K562 (cell line): ENCODE results near the gene DCUN1D3. TPM values are rescaled to one million over a fixed set of nuclear protein-coding genes. Genes with fewer than 3 reads are reported as not detected.

ENCODE experiments used
- CBFA2T2 ChIP-seq: fragments of 450-650 bp; conservative IDR thresholded peaks from 2 replicates; pipeline ENCODE4 v1.6.1; 2017; ENCODE audit warnings: mild to moderate bottlenecking
- EP300 ChIP-seq: IDR thresholded peaks from 2 replicates; pipeline ENCODE4 v1.6.1; 2012; ENCODE audit warnings: low read length, improper control_type of control experiment
- FIP1L1 ChIP-seq: fragments of 200-400 bp; formaldehyde crosslinking; IDR thresholded peaks from 2 replicates; pipeline ENCODE4 v1.6.1; 2018; ENCODE audit warnings: mild to moderate bottlenecking, low read depth, low read length; ENCODE audit not compliant: poor library complexity, severe bottlenecking
- HDAC2 ChIP-seq: fragments of 450-650 bp; IDR thresholded peaks from 2 replicates; pipeline ENCODE4 v1.6.1; 2016; ENCODE audit warnings: mild to moderate bottlenecking
- HSF4 ChIP-seq: fragments of 250-450 bp; sonication (Bioruptor Pico); IDR thresholded peaks from 2 replicates; pipeline ENCODE4 v2.1.2; 2022; ENCODE audit warnings: mild to moderate bottlenecking, moderate library complexity, borderline replicate concordance
- LEF1 ChIP-seq: fragments of 450-650 bp; IDR thresholded peaks from 2 replicates; pipeline ENCODE4 v1.6.1; 2016; ENCODE audit warnings: mild to moderate bottlenecking
- MCM2 ChIP-seq: fragments of 450-650 bp; IDR thresholded peaks from 2 replicates; pipeline ENCODE4 v1.6.1; 2017; ENCODE audit warnings: low read depth, mild to moderate bottlenecking
- RBM14 ChIP-seq: fragments of 200-400 bp; formaldehyde crosslinking; IDR thresholded peaks from 2 replicates; pipeline ENCODE4 v1.6.1; 2018; ENCODE audit warnings: low read depth, mild to moderate bottlenecking, low read length, moderate library complexity, borderline replicate concordance; ENCODE audit not compliant: insufficient read depth
- RHOXF2B ChIP-seq: fragments of 250-450 bp; sonication (Bioruptor Pico); conservative IDR thresholded peaks from 2 replicates; pipeline ENCODE4 v1.5.1; 2021
- ZKSCAN8 ChIP-seq: fragments of 200-800 bp; sonication (Bioruptor generic); IDR thresholded peaks from 2 replicates; pipeline ENCODE4 v1.6.1; 2016; ENCODE audit warnings: missing genetic modification characterization, missing compliant biosample characterization
- polyA plus RNA-seq, 8 experiments: library from polyadenylated mRNA; depleted of rRNA in 4 of 8; stranded (reverse) in 5 of 8; unstranded in 3 of 8; fragments of >200 nt; fragmentation: Nextera tagmentation in 2 of 8; fragmentation: Illumina TruSeq in 1 of 8; extraction: Ambion mirVana in 2 of 8; extraction: Trizol in 1 of 8; gene quantifications; 2 replicates each; pipeline versions ENCODE4 v1.2.1 to v1.2.3, GENCODE V29; 2011 to 2014; ENCODE audit warnings: inconsistent platforms in 1 of 8, missing spikeins in 1 of 8
- total RNA-seq, 7 experiments: library from RNA; depleted of rRNA in 6 of 7; stranded (reverse); fragments of >200 nt in 6 of 7; fragmentation: Illumina TruSeq in 2 of 7; extraction: Trizol in 2 of 7; gene quantifications; 2 replicates each; pipeline versions ENCODE4 v1.2.1 to v1.2.3, GENCODE V29; 2011 to 2021; ENCODE audit warnings: low replicate concordance in 1 of 7
- TF ChIP-seq, protein P1 (sequence below), 2 experiments: fragments of 450-650 bp in 1 of 2; sonication (generic) in 1 of 2; formaldehyde crosslinking in 1 of 2; IDR thresholded peaks in 1 of 2; conservative IDR thresholded peaks in 1 of 2; 2 replicates each; pipeline versions ENCODE4 v1.6.1 to v1.8.1; 2016 to 2023; ENCODE audit warnings: mild to moderate bottlenecking in 2 of 2, moderate library complexity in 2 of 2, inconsistent platforms in 1 of 2, missing genetic modification reagents in 1 of 2
- TF ChIP-seq, protein P2 (sequence below), 2 experiments: fragments of 450-650 bp; conservative IDR thresholded peaks; 2 replicates each; pipeline ENCODE4 v1.6.1; 2017; ENCODE audit warnings: mild to moderate bottlenecking in 2 of 2, moderate library complexity in 2 of 2
- TF ChIP-seq, protein P3 (sequence below), 3 experiments: IDR thresholded peaks in 2 of 3; conservative IDR thresholded peaks in 1 of 3; 2 replicates each; pipeline ENCODE4 v1.5.1; 2011 to 2012; ENCODE audit warnings: low read length in 3 of 3, mild to moderate bottlenecking in 3 of 3, control low read depth in 2 of 3, improper control_type of control experiment in 1 of 3, inconsistent platforms in 1 of 3, low read depth in 1 of 3, mixed read lengths in 1 of 3, moderate library complexity in 1 of 3; ENCODE audit not compliant: insufficient read depth in 2 of 3
- TF ChIP-seq, protein P4 (sequence below): fragments of 450-650 bp; IDR thresholded peaks from 2 replicates; pipeline ENCODE4 v1.6.1; 2017; ENCODE audit warnings: antibody characterized with exemption, mild to moderate bottlenecking
- TF ChIP-seq, protein P5 (sequence below): fragments of 450-650 bp; formaldehyde crosslinking; IDR thresholded peaks from 2 replicates; pipeline ENCODE4 v1.4.0; 2020; ENCODE audit warnings: mild to moderate bottlenecking, moderate library complexity

DCUN1D3 gene
- total and polyA plus RNA-seq, 9 of the 15 experiments (the other 6 are each of a cell fraction or from before 2014, with no cell fraction given): 1.0 to 4.7 (median 2.2) TPM

DNA sequence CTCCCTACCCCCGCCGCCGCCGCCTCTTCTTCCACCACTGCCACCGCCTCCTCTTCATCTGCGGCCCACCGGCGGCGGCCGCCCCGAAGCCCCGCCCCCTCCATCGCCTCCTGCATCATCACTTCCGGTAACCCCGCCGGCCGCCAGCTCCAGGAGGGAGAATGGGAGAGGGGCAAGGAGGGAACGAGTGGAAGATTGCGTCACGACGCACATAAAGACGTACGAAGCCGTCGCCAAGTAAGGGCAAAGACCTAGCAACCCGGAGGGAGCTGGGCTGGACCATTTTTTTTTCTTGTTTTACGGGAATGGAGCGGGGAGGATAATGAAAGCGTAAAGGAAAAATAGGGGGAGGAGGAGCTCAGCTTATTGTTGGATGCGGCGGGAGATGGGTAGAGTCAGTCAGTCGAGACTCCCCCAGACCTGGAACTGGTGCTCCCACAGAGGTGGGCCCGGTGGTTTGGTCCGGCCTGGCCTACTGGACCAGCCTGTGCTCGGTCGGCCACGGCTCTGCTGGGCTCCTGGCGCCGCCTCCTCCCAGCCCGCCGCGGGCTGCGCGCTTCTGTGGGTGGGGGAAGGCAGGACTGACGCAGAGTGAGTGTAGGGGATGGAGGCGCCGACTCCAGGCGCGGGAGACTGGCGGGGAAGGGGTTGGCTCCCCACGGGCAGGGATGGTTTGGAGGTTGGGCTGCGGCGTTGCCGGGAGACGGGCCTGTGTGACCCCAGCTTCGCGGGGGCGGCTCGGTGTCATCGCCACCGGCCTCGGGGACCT is at the start of gene DCUN1D3, which contains the start of gene LYRM1 (continued):
- TF ChIP-seq, protein P1, sequence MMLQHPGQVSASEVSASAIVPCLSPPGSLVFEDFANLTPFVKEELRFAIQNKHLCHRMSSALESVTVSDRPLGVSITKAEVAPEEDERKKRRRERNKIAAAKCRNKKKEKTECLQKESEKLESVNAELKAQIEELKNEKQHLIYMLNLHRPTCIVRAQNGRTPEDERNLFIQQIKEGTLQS (IDR thresholded peaks at IDR 0.05): peak; percentile 98
- TF ChIP-seq, protein P1 (CRISPR knock-in tag; conservative IDR thresholded peaks at IDR 0.05): 0 out of 2 replicates have a peak, but pooled peaks have one; percentile 54
- TF ChIP-seq, protein P2, sequence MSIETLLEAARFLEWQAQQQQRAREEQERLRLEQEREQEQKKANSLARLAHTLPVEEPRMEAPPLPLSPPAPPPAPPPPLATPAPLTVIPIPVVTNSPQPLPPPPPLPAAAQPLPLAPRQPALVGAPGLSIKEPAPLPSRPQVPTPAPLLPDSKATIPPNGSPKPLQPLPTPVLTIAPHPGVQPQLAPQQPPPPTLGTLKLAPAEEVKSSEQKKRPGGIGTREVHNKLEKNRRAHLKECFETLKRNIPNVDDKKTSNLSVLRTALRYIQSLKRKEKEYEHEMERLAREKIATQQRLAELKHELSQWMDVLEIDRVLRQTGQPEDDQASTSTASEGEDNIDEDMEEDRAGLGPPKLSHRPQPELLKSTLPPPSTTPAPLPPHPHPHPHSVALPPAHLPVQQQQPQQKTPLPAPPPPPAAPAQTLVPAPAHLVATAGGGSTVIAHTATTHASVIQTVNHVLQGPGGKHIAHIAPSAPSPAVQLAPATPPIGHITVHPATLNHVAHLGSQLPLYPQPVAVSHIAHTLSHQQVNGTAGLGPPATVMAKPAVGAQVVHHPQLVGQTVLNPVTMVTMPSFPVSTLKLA (conservative IDR thresholded peaks at IDR 0.05): peak; percentile 6 to 70; a peak in 2 of 4 replicates
- TF ChIP-seq FIP1L1 (no peak), HDAC2 (peak; percentile 64; the same call in 1 of the 2 replicates), HSF4 (CRISPR knock-in tag) (no peak), EP300 (no peak), LEF1 (no peak), RBM14 (no peak), ZKSCAN8 (CRISPR knock-in tag) (no peak), RHOXF2B (CRISPR knock-in tag) (no peak), CBFA2T2 (no peak), MCM2 (no peak)
- TF ChIP-seq, protein P3, sequence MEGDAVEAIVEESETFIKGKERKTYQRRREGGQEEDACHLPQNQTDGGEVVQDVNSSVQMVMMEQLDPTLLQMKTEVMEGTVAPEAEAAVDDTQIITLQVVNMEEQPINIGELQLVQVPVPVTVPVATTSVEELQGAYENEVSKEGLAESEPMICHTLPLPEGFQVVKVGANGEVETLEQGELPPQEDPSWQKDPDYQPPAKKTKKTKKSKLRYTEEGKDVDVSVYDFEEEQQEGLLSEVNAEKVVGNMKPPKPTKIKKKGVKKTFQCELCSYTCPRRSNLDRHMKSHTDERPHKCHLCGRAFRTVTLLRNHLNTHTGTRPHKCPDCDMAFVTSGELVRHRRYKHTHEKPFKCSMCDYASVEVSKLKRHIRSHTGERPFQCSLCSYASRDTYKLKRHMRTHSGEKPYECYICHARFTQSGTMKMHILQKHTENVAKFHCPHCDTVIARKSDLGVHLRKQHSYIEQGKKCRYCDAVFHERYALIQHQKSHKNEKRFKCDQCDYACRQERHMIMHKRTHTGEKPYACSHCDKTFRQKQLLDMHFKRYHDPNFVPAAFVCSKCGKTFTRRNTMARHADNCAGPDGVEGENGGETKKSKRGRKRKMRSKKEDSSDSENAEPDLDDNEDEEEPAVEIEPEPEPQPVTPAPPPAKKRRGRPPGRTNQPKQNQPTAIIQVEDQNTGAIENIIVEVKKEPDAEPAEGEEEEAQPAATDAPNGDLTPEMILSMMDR (IDR thresholded peaks at IDR 0.05 in 2 of 3, conservative IDR thresholded peaks at IDR 0.05 in 1 of 3; ENCODE audit: insufficient read depth in 2 of 3, low read depth in 1 of 3, low read length in 3 of 3): no peak
- TF ChIP-seq, protein P4, sequence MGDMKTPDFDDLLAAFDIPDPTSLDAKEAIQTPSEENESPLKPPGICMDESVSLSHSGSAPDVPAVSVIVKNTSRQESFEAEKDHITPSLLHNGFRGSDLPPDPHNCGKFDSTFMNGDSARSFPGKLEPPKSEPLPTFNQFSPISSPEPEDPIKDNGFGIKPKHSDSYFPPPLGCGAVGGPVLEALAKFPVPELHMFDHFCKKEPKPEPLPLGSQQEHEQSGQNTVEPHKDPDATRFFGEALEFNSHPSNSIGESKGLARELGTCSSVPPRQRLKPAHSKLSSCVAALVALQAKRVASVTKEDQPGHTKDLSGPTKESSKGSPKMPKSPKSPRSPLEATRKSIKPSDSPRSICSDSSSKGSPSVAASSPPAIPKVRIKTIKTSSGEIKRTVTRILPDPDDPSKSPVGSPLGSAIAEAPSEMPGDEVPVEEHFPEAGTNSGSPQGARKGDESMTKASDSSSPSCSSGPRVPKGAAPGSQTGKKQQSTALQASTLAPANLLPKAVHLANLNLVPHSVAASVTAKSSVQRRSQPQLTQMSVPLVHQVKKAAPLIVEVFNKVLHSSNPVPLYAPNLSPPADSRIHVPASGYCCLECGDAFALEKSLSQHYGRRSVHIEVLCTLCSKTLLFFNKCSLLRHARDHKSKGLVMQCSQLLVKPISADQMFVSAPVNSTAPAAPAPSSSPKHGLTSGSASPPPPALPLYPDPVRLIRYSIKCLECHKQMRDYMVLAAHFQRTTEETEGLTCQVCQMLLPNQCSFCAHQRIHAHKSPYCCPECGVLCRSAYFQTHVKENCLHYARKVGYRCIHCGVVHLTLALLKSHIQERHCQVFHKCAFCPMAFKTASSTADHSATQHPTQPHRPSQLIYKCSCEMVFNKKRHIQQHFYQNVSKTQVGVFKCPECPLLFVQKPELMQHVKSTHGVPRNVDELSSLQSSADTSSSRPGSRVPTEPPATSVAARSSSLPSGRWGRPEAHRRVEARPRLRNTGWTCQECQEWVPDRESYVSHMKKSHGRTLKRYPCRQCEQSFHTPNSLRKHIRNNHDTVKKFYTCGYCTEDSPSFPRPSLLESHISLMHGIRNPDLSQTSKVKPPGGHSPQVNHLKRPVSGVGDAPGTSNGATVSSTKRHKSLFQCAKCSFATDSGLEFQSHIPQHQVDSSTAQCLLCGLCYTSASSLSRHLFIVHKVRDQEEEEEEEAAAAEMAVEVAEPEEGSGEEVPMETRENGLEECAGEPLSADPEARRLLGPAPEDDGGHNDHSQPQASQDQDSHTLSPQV: no peak
- TF ChIP-seq, protein P5, sequence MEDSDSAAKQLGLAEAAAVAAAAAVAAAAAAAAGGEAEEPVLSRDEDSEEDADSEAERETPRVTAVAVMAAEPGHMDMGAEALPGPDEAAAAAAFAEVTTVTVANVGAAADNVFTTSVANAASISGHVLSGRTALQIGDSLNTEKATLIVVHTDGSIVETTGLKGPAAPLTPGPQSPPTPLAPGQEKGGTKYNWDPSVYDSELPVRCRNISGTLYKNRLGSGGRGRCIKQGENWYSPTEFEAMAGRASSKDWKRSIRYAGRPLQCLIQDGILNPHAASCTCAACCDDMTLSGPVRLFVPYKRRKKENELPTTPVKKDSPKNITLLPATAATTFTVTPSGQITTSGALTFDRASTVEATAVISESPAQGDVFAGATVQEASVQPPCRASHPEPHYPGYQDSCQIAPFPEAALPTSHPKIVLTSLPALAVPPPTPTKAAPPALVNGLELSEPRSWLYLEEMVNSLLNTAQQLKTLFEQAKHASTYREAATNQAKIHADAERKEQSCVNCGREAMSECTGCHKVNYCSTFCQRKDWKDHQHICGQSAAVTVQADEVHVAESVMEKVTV (CRISPR knock-in tag): no peak
